GM10847 (cell line): ENCODE data around the gene MYO1C.
A peak's percentile ranks its signal among the peaks of the same experiment; 100 is the strongest.

Experiments used
- POLR2A ChIP-seq: IDR thresholded peaks from 2 replicates; pipeline ENCODE4 v1.6.1; 2011; ENCODE audit not compliant: insufficient read length; ENCODE audit errors: extremely low read depth

MYO1C gene

DNA sequence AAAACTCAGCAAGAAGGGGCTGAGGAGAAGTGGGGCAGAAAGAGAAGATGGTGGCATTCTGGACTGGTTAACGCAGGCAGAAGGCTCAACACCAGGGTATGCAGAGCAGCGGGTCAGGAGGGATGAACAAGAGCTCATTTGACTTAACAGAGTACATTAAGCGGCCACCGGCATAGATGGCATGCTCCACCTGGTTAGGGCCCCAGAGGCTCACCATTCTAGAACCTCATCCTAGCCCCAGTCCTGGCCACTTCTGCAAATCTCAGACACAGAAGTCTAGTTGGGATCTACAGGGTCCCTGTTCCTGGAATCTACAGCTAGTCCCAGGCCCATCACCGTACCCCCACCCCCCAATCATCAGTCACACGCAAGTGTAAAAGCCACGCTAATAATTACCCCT, 1.7 kb upstream of the MYO1C start:
- TF ChIP-seq POLR2A: no peak

DNA sequence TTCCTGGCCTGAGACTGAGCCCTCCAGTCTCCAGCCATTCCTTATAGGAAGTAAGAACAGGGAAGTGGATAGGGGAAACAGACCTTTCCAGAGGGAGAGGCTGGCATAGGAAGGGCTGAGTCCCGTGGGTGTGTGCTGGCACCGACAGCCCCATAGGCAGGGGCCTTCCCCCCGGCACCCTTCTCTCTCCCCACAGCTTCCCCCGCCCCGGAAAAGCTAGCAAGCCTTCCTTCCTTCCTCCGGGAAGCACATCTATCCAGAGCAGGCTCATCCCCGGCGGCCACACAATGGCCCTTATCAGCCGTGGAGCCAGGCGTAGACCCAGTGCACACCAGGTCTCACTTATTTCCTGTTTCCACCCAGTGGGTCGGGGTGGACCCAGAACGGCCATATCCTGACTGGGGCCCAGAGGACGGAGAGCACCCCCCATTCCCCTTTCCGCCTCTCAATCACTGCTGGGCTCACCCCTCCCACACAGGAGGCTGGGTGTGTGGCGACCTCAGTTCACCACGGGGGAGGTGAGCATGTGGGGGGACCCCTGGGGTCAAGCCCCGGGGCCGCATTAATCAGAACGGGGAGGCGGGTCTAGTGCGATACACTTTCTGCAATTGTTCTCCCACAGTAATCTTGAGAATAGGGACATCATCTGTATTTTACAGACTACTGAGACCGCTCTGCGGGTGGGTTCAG, 950 bp upstream of the MYO1C start:
- TF ChIP-seq POLR2A: no peak

DNA sequence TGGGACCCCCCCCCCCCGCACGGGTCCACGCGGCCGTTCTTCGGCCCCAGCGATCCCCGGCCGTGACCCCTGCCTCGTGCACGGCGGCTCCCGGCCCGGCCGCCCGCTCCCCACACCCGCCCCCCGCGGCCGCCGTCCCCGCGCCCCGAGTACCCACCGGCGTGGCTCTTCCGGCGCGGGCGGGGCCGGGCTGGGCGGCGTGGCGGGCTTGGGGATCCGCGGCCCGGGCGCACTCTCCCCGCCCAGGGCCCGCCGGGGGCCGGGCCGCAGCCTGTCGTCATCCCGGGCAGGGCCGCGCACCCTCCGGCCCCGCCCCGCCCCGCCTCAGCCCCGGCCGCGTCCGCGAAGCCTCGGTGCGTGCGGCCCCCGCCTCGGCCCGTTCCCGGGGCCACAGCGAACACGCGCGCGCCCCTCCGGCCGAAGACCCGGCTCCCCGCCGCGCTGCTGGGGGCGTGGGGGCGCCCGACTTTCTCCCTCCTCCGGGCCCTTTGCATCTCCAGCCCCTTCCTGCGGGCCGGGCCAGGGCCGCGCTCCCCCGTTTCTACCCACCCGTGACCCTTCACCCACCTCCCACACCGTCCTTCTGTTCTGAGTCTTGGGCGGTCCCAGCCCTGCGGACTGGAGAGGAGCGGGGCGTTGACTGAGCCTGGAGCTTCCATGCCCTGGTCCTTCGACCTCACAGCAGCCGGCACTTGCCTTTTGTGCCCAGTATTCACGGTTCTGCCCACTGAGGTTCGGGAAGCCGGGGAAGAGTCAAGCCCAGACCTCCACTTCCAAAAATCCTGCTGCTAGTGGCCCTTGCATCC, 840 bp downstream of the MYO1C start:
- no peak for TF ChIP-seq POLR2A

DNA sequence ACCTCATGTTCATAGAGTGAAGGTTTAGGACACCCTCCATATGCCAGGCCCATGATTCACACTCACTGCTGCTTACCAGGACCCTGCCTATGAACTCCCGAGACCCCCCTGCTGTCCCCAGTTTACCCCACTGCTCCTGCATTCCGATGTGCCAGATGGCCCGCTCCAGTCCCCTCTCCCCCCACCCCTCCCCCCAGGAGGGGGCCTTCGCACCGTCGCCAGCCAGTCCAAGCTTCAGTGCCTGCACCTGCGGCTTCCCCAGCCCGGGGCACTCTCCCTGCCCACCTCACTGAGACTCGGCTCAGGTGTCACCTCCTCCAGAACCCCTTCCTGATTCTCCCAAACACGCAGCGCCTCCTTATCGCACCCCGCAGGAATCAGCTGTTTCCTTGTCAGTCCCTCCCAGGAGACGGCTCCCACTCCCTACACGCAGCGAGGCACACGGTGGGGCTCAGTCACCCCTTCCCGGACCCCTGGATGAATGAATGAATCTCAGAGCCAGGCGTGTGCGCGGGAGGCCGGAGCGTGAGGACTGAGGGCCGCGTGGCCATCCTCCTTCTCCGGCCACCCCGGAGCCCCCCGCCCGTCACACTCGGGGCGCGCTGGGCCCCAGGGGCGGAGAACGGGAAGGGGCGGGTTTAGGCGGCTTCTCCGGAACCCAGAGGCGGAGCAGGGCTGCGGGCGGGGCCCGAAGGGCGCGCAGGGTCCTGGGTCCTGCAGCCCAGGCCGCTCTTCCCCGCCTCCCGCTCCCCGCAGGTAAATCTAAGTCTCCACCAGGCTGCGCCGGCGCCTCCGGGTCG, 1.6 kb downstream of the MYO1C start:
- peak; percentile 39 for TF ChIP-seq POLR2A

DNA sequence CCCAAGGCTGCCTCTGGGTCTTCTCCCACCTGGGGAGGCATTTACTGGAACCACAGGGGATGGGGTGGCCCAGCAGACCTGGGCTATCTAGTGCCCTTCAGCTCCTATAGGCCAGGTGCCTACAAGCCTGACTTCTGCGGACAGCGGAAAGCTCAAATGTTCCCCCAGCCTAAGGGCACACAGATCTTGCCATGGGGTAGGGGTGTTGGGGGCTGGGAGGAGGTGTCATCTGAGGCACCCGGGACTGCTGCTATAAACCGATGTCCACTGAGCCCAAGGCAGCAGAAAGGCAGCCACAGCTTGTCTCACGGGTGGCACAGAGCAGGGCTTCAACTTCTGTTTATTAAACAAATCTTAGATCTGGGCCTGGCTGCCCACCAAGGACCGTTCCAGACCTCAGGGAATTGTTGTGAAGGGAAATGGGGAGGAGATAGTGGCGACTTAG, 3.6 kb downstream of the MYO1C start:
- TF ChIP-seq POLR2A: no peak

DNA sequence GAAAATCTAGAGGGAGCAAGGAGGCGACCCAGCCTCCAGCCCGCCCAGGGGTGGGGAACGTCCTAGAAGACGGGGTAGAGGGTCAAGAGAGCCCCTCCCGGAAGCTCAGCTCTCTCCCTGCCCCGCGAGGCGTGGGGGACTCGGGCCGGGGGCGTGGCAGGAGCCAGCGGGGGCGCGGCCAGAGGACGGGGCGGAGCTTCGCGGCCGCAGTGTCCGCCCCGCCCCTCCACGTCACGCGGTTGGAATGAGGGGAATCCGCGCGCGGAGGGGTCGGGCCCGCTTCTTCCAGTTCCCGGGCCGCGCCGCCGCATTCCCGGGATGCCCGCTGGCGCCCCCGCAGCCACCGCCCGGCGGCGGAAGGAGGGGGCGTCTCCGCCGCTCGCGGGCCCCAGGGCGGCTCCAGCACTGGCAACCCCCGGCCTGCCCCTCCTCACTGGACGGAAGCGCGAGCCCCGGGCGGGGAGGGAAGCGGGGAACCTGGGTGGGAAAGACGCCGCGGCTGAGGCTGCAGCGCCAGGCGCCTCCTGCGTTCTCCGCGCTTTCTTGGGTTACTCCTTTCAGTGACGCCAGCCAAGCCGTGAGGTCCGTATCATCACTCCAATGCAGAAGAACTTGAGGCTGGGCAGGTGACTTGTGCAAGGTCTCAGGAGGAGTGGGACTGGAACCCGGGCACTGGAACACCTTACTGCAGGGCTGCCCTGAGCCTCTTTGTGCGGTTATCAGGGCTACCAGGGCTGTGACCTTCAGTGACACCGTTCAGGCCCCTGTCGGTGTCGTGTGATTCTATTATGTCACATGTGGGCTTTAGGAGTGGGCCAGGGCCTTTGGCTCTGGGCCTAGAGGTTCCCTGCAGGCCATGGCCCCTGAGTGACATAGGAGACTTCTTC, 4.3 kb downstream of the MYO1C start:
- no peak for TF ChIP-seq POLR2A

DNA sequence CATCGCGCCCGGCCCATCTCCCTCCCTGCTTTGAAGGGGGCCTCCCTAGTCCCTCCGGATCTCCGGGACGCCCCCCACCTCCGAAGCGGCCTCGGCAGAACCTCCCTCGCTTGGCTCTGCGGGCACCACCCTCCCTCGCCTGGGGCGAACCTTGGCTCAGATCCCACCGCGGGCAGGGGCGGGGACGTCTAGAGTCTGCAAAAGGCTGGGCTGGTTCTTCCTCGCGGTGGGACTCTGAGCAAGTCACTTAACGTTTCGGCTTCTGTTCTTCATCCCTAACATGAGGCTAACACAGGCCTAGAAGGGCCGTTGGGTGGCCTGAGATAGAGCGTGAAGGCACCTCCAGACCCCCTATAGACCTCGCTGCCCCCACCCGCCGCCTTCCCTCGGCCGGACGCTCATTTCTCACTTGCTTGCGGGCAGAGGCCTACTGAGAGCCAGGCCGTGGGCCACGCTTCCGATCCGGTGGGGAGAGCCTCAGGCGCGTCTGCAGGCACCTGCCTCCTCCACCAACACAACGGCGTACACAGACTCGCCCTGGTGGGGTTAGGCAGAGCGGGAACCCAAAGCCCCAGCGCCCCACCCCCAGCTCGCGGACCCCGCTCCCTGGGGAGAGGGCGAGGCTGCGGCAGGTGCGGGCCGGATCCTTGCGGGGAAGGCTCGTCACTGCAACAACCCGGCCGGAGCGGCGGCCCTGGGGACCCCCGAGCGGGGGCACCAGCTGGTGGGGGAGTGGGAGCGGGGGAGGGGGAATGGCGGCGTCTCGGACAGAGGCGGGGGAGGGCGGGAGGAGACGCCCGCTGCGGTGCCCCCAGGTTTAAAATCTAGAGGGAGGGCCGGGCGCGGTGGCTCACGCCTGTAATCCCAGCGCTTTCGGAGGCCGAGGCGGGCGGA, 5.4 kb downstream of the MYO1C start:
- no peak for TF ChIP-seq POLR2A

DNA sequence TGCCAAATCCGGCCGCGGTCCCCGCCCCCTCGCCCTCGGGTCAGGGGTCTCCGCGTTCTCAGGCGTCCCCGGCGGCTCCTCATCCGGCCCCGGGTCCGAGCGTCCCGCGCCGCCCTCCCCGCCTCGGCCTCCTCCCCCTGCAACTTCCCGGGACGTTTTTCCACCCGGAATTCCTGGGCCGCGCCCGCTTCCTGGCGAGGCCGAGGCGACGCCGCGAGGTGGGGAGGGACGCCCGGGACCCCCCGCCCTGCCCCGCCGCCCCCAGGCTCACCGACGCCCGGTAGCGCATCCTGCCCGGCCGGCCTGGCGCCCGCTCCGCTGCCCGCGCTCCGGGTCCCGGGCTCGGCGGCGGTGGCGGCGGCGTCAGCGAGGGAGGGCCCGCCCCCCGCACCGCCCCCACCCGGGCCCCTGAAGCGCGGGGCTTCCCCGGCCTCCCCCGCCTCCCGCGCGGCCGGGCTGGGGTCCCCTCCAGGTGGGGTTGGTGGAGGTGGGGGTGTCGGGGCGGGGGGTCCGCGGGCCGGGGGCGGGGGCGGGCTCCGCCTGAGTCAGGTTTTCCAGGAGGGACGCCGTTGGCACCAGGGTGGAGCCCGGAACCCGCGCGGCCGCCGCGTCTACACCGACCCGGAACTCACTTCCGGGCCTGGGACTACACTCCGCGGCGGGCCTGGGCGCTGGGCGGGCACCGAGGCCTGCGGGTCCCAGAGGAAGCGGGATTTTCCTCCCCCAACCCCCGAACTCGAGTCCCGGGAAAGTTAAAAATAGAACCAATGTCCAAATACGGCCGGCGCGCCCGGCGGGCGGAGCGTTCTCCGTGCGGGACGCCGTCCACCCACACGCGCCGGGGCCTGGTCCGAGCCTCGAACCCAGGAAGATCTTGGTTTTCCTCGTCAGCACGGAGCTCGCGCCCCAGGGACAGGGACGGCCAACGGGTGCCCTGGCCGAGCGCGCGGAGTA, 6.8 kb downstream of the MYO1C start:
- TF ChIP-seq POLR2A: no peak

DNA sequence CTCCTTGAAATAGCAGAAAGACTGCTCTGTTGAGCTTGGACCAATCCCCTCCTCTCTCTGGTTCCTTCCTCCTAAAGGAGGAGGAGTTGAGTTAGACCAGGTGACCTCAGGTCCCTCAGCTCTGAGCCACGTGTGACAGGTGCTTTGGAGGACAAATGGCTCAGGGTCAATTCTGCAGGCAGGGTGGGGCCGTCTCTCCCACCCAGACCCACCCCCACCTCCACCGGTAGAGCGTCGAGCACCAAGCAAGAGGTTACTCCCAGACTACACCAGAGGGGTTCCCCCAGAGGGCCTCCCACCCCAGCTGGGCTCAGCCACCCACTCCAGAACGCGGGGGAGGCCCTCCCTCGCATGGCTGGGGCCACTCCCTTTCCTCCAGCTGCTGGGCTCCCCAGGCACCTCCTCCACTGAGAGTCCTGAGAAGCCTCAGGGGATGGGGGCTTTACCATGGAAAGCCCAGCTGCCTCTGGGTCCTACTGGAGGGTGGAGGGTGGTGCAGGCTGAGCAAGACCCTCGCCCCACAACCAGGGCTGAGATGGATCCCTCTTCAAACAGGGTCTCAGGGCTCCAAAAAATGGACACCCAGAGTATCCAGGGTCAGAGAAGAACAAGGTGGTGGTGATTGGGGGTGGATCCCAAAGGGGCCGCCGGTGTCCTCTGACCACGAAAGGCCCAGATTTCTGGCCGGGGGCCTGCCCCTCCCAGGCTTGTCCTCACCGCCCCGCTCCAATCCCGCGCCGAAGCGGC, 7.6 kb downstream of the MYO1C start:
- TF ChIP-seq POLR2A: no peak

DNA sequence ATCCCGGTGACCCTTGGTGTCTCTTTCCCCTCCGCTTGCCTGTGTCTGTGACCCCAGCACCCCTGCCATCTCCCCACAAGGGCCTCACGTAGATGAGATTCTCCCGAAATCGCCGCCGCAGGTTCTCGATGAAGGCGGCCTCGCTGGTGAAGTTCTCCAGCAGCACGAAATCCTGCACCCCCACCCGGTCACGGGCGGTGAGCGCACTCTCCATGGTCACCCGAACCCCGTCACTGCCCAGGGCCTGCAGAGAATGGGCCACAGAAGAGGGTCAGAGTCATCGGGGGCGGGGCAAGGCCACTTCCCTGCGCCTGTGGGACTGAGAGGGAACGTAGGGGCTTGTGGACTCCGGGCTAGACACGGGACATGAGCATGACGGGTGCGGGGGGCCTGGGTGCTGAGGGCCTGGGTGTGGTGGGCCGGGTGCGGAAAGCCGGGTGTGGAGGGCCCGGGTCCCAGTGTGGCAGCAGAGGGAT, 8.4 kb downstream of the MYO1C start:
- TF ChIP-seq POLR2A: no peak

DNA sequence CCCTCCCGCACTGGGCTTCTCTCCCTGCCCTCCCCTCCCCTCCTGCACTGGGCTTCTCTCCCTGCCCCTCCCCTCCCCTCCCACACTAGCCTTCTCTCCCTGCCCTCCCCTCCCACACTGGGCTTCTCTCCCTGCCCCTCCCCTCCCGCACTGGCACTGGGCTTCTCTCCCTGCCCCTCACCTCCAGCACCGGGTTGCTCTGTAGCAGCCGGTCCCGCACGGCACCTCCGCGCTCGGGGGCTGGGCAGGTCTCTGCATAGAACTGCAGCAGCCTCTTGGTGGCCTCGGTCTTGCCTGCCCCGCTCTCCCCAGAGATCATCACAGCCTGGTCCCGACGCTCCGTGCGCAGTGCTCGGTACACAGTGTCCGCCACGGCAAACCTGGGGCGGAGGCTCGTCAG, 9.8 kb downstream of the MYO1C start:
- no peak for TF ChIP-seq POLR2A

DNA sequence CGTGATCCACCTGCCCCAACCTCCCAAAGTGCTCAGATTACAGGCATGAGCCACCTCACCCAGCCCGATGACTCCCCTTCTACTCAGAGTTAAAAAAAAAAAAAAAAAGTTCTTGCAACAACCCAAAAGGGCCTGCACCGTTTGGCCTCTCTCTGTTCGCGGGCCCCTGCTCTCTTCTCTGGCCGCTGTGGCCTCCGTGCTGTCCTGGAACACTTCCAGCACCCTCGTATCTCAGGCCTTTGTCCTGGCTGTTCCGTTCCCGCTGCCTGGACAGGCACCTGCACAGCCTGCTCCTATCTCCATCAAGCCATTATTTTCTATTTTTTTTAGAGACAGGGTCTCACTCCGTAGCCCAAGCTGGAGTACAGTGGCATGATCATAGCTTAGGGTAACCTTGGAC, 10.8 kb downstream of the MYO1C start:
- TF ChIP-seq POLR2A: no peak

DNA sequence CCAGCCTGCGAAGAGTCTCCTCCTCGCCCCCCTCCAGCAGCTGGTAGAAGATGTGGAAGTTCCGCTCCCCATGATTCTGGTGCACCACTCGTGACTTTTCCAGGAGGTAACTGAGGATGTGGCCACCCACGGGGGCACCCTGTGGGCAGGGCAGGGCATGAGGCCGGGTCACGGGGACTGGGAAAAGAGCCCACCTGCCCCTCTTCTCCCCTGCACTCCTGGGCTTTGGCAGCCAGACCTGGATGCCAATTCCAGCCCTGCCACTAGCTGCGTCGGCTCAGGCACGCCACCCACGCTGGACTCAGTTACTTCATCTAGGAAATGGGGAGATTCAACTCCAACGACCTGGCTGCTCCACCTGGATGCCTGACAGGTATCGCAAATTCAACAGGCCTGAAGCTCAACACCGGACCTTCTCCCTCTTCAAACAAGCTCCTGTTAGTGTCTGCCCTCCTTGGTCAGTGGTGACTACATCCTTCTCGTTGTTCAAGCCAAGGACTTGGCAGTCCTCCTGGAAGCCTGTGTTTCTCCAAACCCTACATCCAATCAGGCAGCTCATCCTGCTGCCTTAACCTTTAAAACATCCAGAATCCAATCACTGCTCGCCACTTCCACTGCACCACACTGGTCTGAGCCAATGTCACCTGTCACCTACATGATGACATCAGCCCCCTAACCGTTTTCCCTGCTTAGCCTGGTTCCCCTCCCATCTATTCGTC, 11.6 kb downstream of the MYO1C start:
- no peak for TF ChIP-seq POLR2A
